K562 (cell line): ENCODE data around the gene BTAF1. TPM values are rescaled to one million over a fixed set of nuclear protein-coding genes. Genes with fewer than 3 reads are reported as not detected.
A peak's percentile ranks its signal among the peaks of the same experiment; 100 is the strongest.

Experiments
- ATAC-seq: fragments of 200-7000 bp; cut with Tn5 transposase; 3 replicates; pipeline ENCODE4 v1.9.1; 2020; ENCODE audit warnings: moderate library complexity
- BruUV-seq: library from RNA; stranded (reverse); fragments of 400-500 nt; replicated peaks from 2 replicates; lab custom pipeline; 2021; lab: Mats Ljungman, UMichigan
- CTCF ChIA-PET: fragments of 300-600 bp; formaldehyde crosslinking; extraction: SDS; loops from one replicate; lab custom pipeline; 2021; ENCODE audit warnings: low intra/inter-chr PET ratio; lab: Yijun Ruan, JAX
- POLR2A ChIA-PET: fragments of 300-600, 350-650 bp; sonication (Branson Sonifier 250); formaldehyde crosslinking; extraction: SDS; loops from one replicate; lab custom pipeline; 2021; ENCODE audit warnings: antibody characterized with exemption, inconsistent platforms; lab: Yijun Ruan, JAX
- DNase-seq, 4 experiments: peaks; one replicate each; pipeline versions ENCODE4 v3.0.0 to v3.0.0-alpha.2; 2011 to 2018; ENCODE audit warnings: low spot score in 3 of 4, mixed read lengths in 3 of 4; ENCODE audit errors: extremely low read depth in 1 of 4
- FAIRE-seq: peaks from 2 replicates; lab custom pipeline; 2011; peaks lifted over from hg19 to GRCh38; lab: Jason Lieb, UNC
- H2AFZ ChIP-seq: 2 replicates; pipeline ENCODE4 v1.6.0; 2011; ENCODE audit warnings: low read depth, low read length, control low read depth, inconsistent platforms
- H3K27ac ChIP-seq: fragments of 200-600 bp; 3 replicates; pipeline ENCODE4 v1.8.0; 2011; ENCODE audit warnings: low read depth, mild to moderate bottlenecking, control low read depth, inconsistent platforms, low read length, moderate library complexity, mixed read lengths; ENCODE audit errors: extremely low read depth
- H3K27me3 ChIP-seq, 2 experiments: fragments of 300-600 bp in 1 of 2; 2 replicates in 1 of 2; 3 replicates in 1 of 2; pipeline versions ENCODE4 v1.6.0 to v1.8.0; 2011; ENCODE audit warnings: inconsistent platforms in 2 of 2, low read length in 2 of 2, mild to moderate bottlenecking in 1 of 2, mixed read lengths in 1 of 2, moderate library complexity in 1 of 2; ENCODE audit not compliant: control insufficient read depth in 2 of 2, insufficient read depth in 2 of 2
- H3K36me3 ChIP-seq: fragments of 300-600 bp; 3 replicates; pipeline ENCODE4 v1.8.0; 2011; ENCODE audit warnings: mild to moderate bottlenecking, low read length, inconsistent platforms; ENCODE audit not compliant: control insufficient read depth, insufficient read depth
- H3K4me1 ChIP-seq, 2 experiments: fragments of 200-600 bp in 1 of 2; replicated peaks in 1 of 2; 2 replicates in 1 of 2; 3 replicates in 1 of 2; pipeline versions ENCODE4 v1.5.1 to v1.8.0; 2011; ENCODE audit warnings: inconsistent platforms in 2 of 2, low read length in 2 of 2, mild to moderate bottlenecking in 1 of 2, mixed read lengths in 1 of 2, moderate library complexity in 1 of 2; ENCODE audit not compliant: control insufficient read depth in 2 of 2, insufficient read depth in 2 of 2
- H3K4me2 ChIP-seq: 2 replicates; pipeline ENCODE4 v1.6.1; 2011; ENCODE audit warnings: low read length, control low read depth, inconsistent platforms, mixed read lengths; ENCODE audit not compliant: insufficient read depth
- H3K4me3 ChIP-seq: fragments of 200-600 bp; sonication (generic), shearing (Covaris generic); 2 replicates; pipeline ENCODE4 v1.5.1; 2016; ENCODE audit warnings: control low read depth, inconsistent platforms
- H3K79me2 ChIP-seq: fragments of 200-600 bp; 3 replicates; pipeline ENCODE4 v1.8.0; 2011; ENCODE audit warnings: low read length, inconsistent platforms; ENCODE audit not compliant: control insufficient read depth, insufficient read depth
- H3K9ac ChIP-seq, 2 experiments: 2 replicates each; pipeline versions ENCODE4 v1.6.0 to v1.6.1; 2011; ENCODE audit warnings: low read depth in 2 of 2, low read length in 2 of 2, control low read depth in 1 of 2, inconsistent platforms in 1 of 2, mild to moderate bottlenecking in 1 of 2, mixed read lengths in 1 of 2; ENCODE audit not compliant: insufficient read depth in 1 of 2
- H3K9me1 ChIP-seq: one replicate; pipeline ENCODE4 v1.6.0; 2011; ENCODE audit warnings: inconsistent platforms, mild to moderate bottlenecking, low read length, moderate library complexity; ENCODE audit not compliant: control insufficient read depth, insufficient read depth
- H3K9me3 ChIP-seq: replicated peaks from 2 replicates; pipeline ENCODE4 v1.5.1; 2011; ENCODE audit warnings: low read depth, low read length, inconsistent platforms; ENCODE audit not compliant: control insufficient read depth, insufficient read depth
- H4K20me1 ChIP-seq: replicated peaks from 2 replicates; pipeline ENCODE4 v1.6.1; 2011; ENCODE audit warnings: low read length, inconsistent platforms, mixed read lengths; ENCODE audit not compliant: control insufficient read depth, insufficient read depth
- ATF3 ChIP-seq, 2 experiments: fragments of 450-650 bp in 1 of 2; sonication (generic) in 1 of 2; formaldehyde crosslinking in 1 of 2; IDR thresholded peaks in 1 of 2; conservative IDR thresholded peaks in 1 of 2; 2 replicates each; pipeline versions ENCODE4 v1.6.1 to v1.8.1; 2016 to 2023; ENCODE audit warnings: mild to moderate bottlenecking in 2 of 2, moderate library complexity in 2 of 2, inconsistent platforms in 1 of 2, missing genetic modification reagents in 1 of 2
- BHLHE40 ChIP-seq: IDR thresholded peaks from 2 replicates; pipeline ENCODE4 v1.6.1; 2011; ENCODE audit warnings: low read length, improper control_type of control experiment
- BMI1 ChIP-seq: fragments of 150-350 bp; IDR thresholded peaks from 2 replicates; pipeline ENCODE4 v1.6.1; 2014; ENCODE audit warnings: low read length
- CBFB ChIP-seq: sonication (generic); formaldehyde crosslinking; IDR thresholded peaks from 2 replicates; pipeline ENCODE4 v1.4.0; 2020; ENCODE audit warnings: mild to moderate bottlenecking, missing genetic modification reagents
- GATAD2A ChIP-seq: fragments of 450-650 bp; IDR thresholded peaks from 2 replicates; pipeline ENCODE4 v1.6.1; 2017
- MLLT1 ChIP-seq, 2 experiments: fragments of 450-650 bp; IDR thresholded peaks; 2 replicates each; pipeline ENCODE4 v1.6.1; 2016
- POLR2G ChIP-seq: fragments of 200-400 bp; formaldehyde crosslinking; IDR thresholded peaks from 2 replicates; pipeline ENCODE4 v1.6.1; 2017; ENCODE audit warnings: low read depth, mild to moderate bottlenecking, antibody characterized with exemption, low read length, moderate library complexity
- RAD21 ChIP-seq, 2 experiments: fragments of 250-450 bp in 1 of 2; fragments of 450-650 bp in 1 of 2; sonication (Bioruptor Pico) in 1 of 2; formaldehyde crosslinking in 1 of 2; IDR thresholded peaks in 1 of 2; conservative IDR thresholded peaks in 1 of 2; 2 replicates each; pipeline versions ENCODE4 v1.4.0 to v1.8.0; 2020 to 2022; ENCODE audit warnings: mild to moderate bottlenecking in 2 of 2, moderate library complexity in 1 of 2
- RBM22 ChIP-seq: fragments of 200-400 bp; formaldehyde crosslinking; IDR thresholded peaks from 2 replicates; pipeline ENCODE4 v1.6.1; 2018; ENCODE audit warnings: low read length, low read depth; ENCODE audit not compliant: poor library complexity, severe bottlenecking
- ZNF253 ChIP-seq: fragments of 250-450 bp; sonication (Bioruptor Pico); conservative IDR thresholded peaks from 2 replicates; pipeline ENCODE4 v1.6.1; 2021; ENCODE audit warnings: mild to moderate bottlenecking
- WGBS: fragments of 100-300 bp; shearing (Covaris generic); methylation state at CpG from one replicate; pipeline ENCODE4 v1.1.6; 2016; ENCODE audit warnings: low coverage, mixed read lengths; ENCODE audit not compliant: insufficient coverage; ENCODE audit errors: missing lambda C conversion rate; 5-methylcytosine and 5-hydroxymethylcytosine counted together
- in situ Hi-C: fragments of 300-500 bp; cut with MboI; formaldehyde crosslinking; loops from 4 replicates; pipeline ENCODE4 v1.15.0; 2018; ENCODE audit warnings: inconsistent platforms, mixed read lengths
- intact Hi-C: fragments of 100-400 bp; cut with micrococcal nuclease; formaldehyde crosslinking; loops from 2 replicates; pipeline ENCODE4 v1.14.2; 2022
- polyA plus RNA-seq, 8 experiments: library from polyadenylated mRNA; depleted of rRNA in 4 of 8; stranded (reverse) in 5 of 8; unstranded in 3 of 8; fragments of >200 nt; fragmentation: Nextera tagmentation in 2 of 8; fragmentation: Illumina TruSeq in 1 of 8; extraction: Ambion mirVana in 2 of 8; extraction: Trizol in 1 of 8; gene quantifications; 2 replicates each; pipeline versions ENCODE4 v1.2.1 to v1.2.3, GENCODE V29; 2011 to 2014; ENCODE audit warnings: inconsistent platforms in 1 of 8, missing spikeins in 1 of 8
- total RNA-seq, 7 experiments: library from RNA; depleted of rRNA in 6 of 7; stranded (reverse); fragments of >200 nt in 6 of 7; fragmentation: Illumina TruSeq in 2 of 7; extraction: Trizol in 2 of 7; gene quantifications; 2 replicates each; pipeline versions ENCODE4 v1.2.1 to v1.2.3, GENCODE V29; 2011 to 2021; ENCODE audit warnings: low replicate concordance in 1 of 7

Gene BTAF1
- total and polyA plus RNA-seq, 9 of the 15 experiments (the other 6 are each of a cell fraction or from before 2014, with no cell fraction given), result 6.6 to 70.7 (median 30.5) TPM

- POLR2A ChIA-PET, result no interaction called here
- CTCF ChIA-PET, result no interaction called here
- no peak for FAIRE-seq
These were observed 122.1 kb downstream of the BTAF1 start for GRCh38 chr10:92045641-92046106.

DNA sequence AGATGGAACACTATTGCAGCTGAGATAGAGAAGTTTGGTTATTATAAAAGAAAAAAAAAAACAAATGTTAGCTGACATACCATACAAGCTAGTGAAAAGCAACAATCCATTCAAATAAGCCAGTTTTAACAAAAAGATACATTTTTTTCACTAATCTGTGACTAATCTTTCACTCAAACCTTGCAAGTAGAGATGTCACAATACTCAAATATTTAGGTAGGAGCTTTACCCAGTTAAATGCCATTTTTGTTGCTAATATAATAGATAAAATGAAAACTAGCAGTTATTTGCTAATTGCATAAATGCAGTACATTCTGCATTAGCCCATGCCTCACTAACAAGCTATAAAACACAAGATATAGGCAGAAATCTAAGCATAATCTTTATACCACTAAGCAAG, 123.6 kb downstream of the BTAF1 start:
- DNase-seq (no peak), FAIRE-seq (no peak), ATAC-seq (no peak)
- H3K9me1 ChIP-seq, result no peaks in the 10 kb centered on the region
- in situ Hi-C loops (no loop called here), intact Hi-C loops (no loop called here)
- H4K20me1 ChIP-seq, result no peaks in the 10 kb centered on the region
- ChIA-PET CTCF (no interaction called here), POLR2A (no interaction called here)
- H3K36me3 ChIP-seq, result no peaks in the 10 kb centered on the region; the same call in 2 of the 3 replicates
- H3K4me1 ChIP-seq, result peaks cover 0 to 3% of the 10 kb centered on the region in 2 experiments; a peak in 1 of 5 replicates
- H3K27me3 ChIP-seq, result no peaks in the 10 kb centered on the region
- no peak overlapping the region for H3K9ac ChIP-seq
- no peaks in the 10 kb centered on the region for H3K79me2 ChIP-seq
- no peak overlapping the region for H2AFZ ChIP-seq
- H3K4me2 ChIP-seq, result no peak overlapping the region
- no peak overlapping the region for H3K4me3 ChIP-seq
- BruUV-seq, result no TSS peak
- no peaks in the 10 kb centered on the region for H3K9me3 ChIP-seq
- no peak overlapping the region for H3K27ac ChIP-seq
- TF ChIP-seq ZNF253 (no peak), GATAD2A (no peak), CBFB (no peak), BHLHE40 (no peak), BMI1 (no peak), MLLT1 (IDR thresholded peaks at IDR 0.05) (no peak), RAD21 (CRISPR knock-in tag; conservative IDR thresholded peaks at IDR 0.05 in 1 of 2, IDR thresholded peaks at IDR 0.05 in 1 of 2) (no peak)

More at GRCh38 chr10:92045641-92046106, 122.1 kb downstream of the BTAF1 start:
- Histone ChIP-seq H3K4me1 (no peaks in the 10 kb centered on the region), H3K9ac (no peak overlapping the region), H3K79me2 (no peaks in the 10 kb centered on the region), H3K27ac (no peak overlapping the region), H3K4me2 (no peak overlapping the region), H3K36me3 (no peaks in the 10 kb centered on the region), H3K9me3 (no peaks in the 10 kb centered on the region), H3K27me3 (no peaks in the 10 kb centered on the region), H3K9me1 (no peaks in the 10 kb centered on the region), H4K20me1 (no peaks in the 10 kb centered on the region), H2AFZ (no peak overlapping the region), H3K4me3 (no peak overlapping the region)
- TF ChIP-seq POLR2G (0 out of 2 replicates have a peak, but pooled peaks have one; percentile 36), RBM22 (peak; percentile 67), ATF3 (IDR thresholded peaks at IDR 0.05) (no peak), ATF3 (CRISPR knock-in tag; conservative IDR thresholded peaks at IDR 0.05) (no peak)
- intact Hi-C loops, result no loop called here
- ATAC-seq (no peak), DNase-seq (no peak)
- WGBS, result 100% methylated on average over 2 of the region's 37 CpGs
- BruUV-seq, result no TSS peak
- in situ Hi-C loops, result no loop called here
